Measurements from ENCODE around the gene LRMDA. TPM values are rescaled to one million over a fixed set of nuclear protein-coding genes. Genes with fewer than 3 reads are reported as not detected.

LRMDA gene
- total RNA-seq, 4 donors from 2014 or later = 0.76 to 6.4 (median 1.3) TPM

GRCh38 chr10:75969031-75969430, 537.6 kb downstream of the LRMDA start:
- no peak for TF ChIP-seq POLR2A (IDR thresholded peaks at IDR 0.05)
- TF ChIP-seq CTCF (IDR thresholded peaks at IDR 0.05) = no peak
- intact Hi-C loops (cut with DNase I; ENCODE audit: low total_unique reads) = no loop called here
- WGBS, 2 donors = 56 to 57% methylated on average over 2 of the region's 2 CpGs
- no peak overlapping the region for H3K4me3 ChIP-seq (ENCODE audit: low read depth, poor library complexity, severe bottlenecking)
- no peak for DNase-seq (ENCODE audit: low spot score in 2 of 2)

DNA sequence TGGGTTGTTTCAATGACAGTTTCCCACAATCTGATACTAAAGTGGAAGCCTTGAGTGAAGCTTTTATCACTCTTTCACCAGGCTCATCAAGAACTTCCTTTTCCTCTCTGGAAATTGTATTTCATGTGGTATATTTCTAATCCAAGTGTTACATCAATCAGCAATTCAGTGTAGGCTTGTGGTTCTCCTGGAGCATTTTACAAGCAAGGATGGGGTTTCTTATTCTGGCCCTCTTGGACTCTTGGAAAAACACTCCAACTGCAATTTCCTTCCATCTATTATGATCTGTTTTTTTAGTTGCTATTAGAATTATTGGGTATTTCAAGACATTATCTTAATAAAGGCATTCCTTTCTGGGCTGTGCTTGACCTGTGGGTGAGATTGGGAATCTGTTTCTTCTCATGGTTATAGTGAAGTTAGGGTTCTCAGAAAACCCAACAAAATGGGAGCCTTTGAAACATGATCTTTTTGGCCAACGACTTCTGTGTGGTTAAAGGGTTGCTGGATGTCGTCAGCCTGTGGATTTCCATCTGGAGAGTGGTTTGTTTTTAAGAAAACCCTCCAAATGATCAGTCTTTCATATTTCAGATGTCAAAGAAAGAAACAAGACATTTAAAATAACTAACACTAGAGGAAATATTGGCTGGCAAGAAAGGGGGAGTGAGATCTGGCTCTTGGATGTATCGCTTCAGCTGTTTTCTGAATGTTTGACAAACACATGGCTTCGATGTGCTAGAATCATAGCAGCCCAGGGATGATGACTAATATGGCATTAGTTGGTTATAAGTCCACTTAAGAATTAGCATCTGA, 540.2 kb downstream of the LRMDA start:
- intact Hi-C loops (cut with DNase I; ENCODE audit: low total_unique reads) = no loop called here
- TF ChIP-seq POLR2A (IDR thresholded peaks at IDR 0.05) (no peak), CTCF (IDR thresholded peaks at IDR 0.05) (no peak)
- H3K4me3 ChIP-seq (ENCODE audit: low read depth, poor library complexity, severe bottlenecking) = no peak overlapping the region
- 55 to 58% methylated on average over 4 of the region's 4 CpGs for WGBS, 2 donors
- DNase-seq (ENCODE audit: low spot score in 2 of 2) = peak in 1 of 2 donors; percentile 25

DNA sequence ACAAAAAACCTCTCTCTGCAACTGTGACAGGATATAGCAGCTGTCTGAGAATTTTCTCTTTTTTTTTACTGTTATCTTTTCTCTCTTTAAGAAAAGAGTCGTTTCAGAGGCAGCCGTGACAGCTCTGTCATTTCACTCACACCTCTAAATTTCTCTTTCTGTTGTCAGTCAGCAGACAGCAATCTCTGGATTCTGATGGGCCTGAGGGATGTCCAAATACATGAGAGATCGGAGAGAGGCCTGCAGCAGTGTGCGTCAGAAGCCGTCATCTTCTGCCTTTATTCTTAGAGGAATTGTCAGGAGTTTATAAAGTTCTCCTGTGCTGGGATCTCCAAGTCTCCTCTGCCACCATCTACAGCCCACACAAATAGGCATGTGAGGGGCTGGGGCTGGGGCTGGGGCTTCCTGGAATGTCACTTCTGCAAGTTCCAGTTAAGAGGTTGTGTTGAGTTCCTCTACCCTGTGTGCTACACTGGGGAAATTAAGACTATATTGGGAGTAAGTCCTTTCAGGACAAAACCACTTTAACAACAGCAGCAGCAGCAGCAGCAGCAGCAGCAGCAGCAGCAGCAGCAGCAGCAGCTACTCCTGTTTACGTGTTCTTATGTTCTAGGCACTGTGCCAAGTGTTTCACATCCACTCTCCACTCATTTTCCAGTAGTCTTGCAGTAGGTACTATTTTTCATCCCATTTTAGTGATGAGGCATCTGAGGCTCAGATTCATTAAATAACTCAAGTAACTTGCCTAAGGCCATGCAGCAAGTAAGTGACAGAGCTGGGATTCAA, 541.3 kb downstream of the LRMDA start:
- TF ChIP-seq CTCF (IDR thresholded peaks at IDR 0.05) = no peak
- no peak for TF ChIP-seq POLR2A (IDR thresholded peaks at IDR 0.05)
- H3K4me3 ChIP-seq (ENCODE audit: low read depth, poor library complexity, severe bottlenecking) = no peak overlapping the region
- intact Hi-C loops (cut with DNase I; ENCODE audit: low total_unique reads) = no loop called here
- peak in 1 of 2 donors; percentile 25 for DNase-seq (ENCODE audit: low spot score in 2 of 2)
- 58 to 74% methylated on average over 6 of the region's 6 CpGs for WGBS, 2 donors

- TF ChIP-seq POLR2A (IDR thresholded peaks at IDR 0.05) = no peak
- TF ChIP-seq CTCF (IDR thresholded peaks at IDR 0.05) = no peak
- intact Hi-C loops (cut with DNase I; ENCODE audit: low total_unique reads) = no loop called here
- no peak for DNase-seq (ENCODE audit: low spot score in 2 of 2)
- no peak overlapping the region for H3K4me3 ChIP-seq (ENCODE audit: low read depth, poor library complexity, severe bottlenecking)
These were observed 542.7 kb downstream of the LRMDA start for GRCh38 chr10:75974080-75974479.

- no peak overlapping the region for H3K4me3 ChIP-seq (ENCODE audit: low read depth, poor library complexity, severe bottlenecking)
- TF ChIP-seq POLR2A (IDR thresholded peaks at IDR 0.05) = no peak
- DNase-seq (ENCODE audit: low spot score in 2 of 2) = no peak
- 84 to 94% methylated on average over 3 of the region's 3 CpGs for WGBS, 2 donors
- intact Hi-C loops (cut with DNase I; ENCODE audit: low total_unique reads) = no loop called here
These were observed 545.3 kb downstream of the LRMDA start for GRCh38 chr10:75976681-75977080.

DNA sequence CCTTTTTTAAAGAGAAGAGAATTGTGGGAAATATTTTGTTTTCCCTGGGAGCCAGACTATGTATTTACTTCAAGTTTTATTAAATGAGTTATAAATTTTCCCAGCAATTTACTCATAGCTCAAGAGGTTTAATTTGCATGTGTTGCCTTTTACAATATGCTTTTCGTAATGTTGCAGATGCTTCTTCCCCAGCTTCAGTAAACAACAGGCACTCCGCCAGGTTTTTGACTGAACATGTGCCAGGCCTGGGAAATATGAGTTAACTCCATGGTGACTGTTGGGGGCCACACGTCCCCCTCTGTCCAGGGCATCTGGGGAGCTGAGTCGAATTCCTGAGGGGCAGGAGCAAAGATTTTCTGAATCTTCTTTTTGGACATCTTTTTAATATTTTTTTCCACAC, 545.7 kb downstream of the LRMDA start:
- H3K4me3 ChIP-seq (ENCODE audit: low read depth, poor library complexity, severe bottlenecking) = no peak overlapping the region
- WGBS, 2 donors = 49 to 54% methylated on average over 4 of the region's 4 CpGs
- intact Hi-C loops (cut with DNase I; ENCODE audit: low total_unique reads) = no loop called here
- TF ChIP-seq POLR2A (IDR thresholded peaks at IDR 0.05) = no peak
- no peak for TF ChIP-seq CTCF (IDR thresholded peaks at IDR 0.05)
- DNase-seq (ENCODE audit: low spot score in 2 of 2) = no peak
